Fibroblast of mammary gland (primary cell): ENCODE measurements around the gene CDS1.
A peak's percentile ranks its signal among the peaks of the same experiment; 100 is the strongest.

Source experiments
- DNase-seq: peaks from one replicate; pipeline ENCODE4 v3.0.0-alpha.2; 2010; ENCODE audit warnings: low read depth
- H3K4me3 ChIP-seq: 2 replicates; pipeline ENCODE4 v1.5.1; 2011; ENCODE audit warnings: low read depth, mild to moderate bottlenecking, low read length, moderate library complexity; ENCODE audit not compliant: control insufficient read depth
- TF ChIP-seq, protein P1 (sequence below): conservative IDR thresholded peaks from 2 replicates; pipeline ENCODE4 v1.5.1; 2011; ENCODE audit warnings: low read depth, low read length, inconsistent platforms; ENCODE audit not compliant: control insufficient read depth, insufficient read depth

Gene CDS1

DNA sequence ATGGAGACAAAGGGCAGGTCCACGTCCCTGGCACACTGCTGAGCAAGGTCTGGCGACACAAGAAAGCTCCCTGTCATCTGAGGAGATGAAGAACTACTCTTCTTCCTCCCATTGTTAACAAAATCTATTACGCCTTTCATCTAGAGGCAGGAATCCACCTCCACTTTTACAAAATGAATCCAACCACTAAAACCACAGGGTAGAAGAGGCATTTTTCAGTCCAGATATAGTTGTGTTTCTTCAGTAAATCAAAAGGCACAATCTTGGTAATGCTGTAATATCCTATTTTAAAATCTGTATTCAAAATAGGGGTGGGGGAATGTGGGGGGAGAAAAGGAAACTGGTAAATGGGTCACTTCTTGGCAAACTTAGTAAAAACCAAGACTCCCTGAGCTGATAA, 101.4 kb downstream of the CDS1 start:
- no peak overlapping the region for H3K4me3 ChIP-seq
- TF ChIP-seq, protein P1, sequence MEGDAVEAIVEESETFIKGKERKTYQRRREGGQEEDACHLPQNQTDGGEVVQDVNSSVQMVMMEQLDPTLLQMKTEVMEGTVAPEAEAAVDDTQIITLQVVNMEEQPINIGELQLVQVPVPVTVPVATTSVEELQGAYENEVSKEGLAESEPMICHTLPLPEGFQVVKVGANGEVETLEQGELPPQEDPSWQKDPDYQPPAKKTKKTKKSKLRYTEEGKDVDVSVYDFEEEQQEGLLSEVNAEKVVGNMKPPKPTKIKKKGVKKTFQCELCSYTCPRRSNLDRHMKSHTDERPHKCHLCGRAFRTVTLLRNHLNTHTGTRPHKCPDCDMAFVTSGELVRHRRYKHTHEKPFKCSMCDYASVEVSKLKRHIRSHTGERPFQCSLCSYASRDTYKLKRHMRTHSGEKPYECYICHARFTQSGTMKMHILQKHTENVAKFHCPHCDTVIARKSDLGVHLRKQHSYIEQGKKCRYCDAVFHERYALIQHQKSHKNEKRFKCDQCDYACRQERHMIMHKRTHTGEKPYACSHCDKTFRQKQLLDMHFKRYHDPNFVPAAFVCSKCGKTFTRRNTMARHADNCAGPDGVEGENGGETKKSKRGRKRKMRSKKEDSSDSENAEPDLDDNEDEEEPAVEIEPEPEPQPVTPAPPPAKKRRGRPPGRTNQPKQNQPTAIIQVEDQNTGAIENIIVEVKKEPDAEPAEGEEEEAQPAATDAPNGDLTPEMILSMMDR: no peak
- DNase-seq: no peak

DNA sequence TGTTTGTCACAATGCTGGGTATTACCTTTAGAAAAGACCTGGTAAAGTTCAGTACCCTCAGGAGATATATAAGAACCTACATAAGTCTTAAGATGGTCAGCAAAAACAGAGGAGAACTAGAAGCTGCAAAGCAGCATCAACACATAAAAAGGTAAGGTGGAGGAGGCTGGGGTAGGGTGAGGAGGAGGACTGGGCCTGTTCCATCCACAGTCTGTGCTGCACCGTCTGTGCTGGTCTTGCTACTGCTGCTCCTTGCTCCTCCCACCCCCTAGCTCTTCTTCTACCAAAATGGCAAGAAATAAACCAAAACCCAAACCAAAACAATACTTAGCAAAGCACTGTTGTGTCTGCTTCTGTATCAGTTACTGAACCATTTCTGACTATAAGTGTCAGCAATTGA, 102.2 kb downstream of the CDS1 start:
- no peak overlapping the region for H3K4me3 ChIP-seq
- TF ChIP-seq, protein P1: no peak
- no peak for DNase-seq

DNA sequence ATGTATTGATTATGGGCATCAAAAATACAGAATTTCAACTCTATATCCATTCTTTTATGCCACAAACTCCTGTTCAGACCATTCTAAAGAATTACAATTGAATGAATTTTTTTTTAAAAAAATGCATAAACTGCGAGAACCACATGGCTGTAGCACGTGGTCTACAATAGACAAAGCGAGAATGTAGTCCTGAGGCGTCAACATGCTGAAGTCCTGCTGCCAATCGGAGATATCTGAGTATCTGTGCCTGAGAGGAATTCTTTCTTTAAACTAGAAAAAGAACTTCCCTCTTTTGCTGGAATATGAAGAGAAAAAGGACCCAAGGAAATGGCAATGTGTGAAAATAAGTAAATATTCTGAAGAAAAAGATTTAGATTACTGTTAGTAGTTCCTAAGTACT, 105.7 kb downstream of the CDS1 start:
- DNase-seq: no peak
- TF ChIP-seq, protein P1: no peak
- no peak overlapping the region for H3K4me3 ChIP-seq

DNA sequence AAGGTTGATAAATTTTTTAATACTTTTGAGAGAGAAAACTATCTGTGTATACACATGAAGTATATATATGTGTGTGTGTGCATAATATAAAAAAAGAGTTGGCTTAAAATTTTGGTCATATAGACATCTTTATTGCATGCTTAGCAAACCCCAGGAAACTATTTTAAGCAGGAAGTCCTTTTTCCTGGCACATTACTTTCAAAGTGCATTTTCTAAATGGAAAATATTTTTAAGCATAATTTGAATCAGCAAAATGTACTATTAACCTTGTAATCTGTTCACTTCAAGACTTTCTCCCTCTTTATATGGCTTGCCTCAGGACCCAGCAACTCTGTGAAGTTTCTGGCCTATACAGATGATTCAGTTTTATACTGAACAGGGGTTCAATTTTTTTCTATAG, 106.3 kb downstream of the CDS1 start:
- TF ChIP-seq, protein P1: no peak
- no peak overlapping the region for H3K4me3 ChIP-seq
- DNase-seq: no peak

DNA sequence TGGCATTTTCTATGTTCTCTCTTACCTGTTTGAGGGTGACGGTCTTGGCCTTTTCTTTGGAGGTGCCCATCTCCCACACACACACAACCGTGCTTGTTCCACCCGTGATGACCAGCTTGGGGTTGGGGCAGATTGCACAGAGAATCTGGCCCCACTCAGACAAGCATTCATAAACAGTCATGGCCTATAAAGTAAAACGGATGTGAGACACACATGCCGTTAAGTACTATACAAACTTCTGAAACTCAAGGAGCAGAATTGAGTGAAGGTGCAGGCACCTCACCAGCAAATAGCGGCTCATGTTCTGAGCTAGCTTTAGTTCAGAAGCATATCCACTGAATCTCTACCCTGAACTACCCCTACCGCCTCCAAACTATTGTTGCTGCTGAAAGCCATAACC, 107.6 kb downstream of the CDS1 start:
- H3K4me3 ChIP-seq: no peak overlapping the region
- DNase-seq: no peak
- TF ChIP-seq, protein P1: no peak

DNA sequence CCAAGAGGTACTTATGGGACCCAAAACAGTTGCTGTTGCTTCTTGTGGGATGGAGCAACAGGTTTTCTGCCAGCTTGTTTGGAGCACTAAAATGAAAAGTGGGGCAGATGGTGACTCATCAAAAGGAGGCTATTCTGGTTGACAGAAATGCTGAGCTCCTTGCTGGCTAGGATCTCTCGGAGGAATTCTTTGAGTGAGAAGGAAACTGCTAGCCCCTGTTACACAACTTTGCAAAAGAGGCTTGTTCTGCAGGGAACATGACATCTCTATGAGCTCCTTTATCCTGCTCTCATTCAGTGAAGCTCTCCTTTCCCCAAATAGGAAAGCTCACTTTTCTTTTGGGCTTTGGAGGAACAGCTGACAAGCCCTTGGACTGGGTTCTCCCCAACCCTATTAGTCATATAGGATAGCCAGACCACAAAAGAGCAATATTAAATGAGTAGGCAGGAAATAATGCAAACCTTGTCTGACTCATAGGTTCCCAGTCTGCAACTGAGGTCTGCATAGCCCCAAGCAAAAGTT, 108.3 kb downstream of the CDS1 start:
- peak; percentile 97 for DNase-seq
- TF ChIP-seq, protein P1: no peak
- no peak overlapping the region for H3K4me3 ChIP-seq

DNA sequence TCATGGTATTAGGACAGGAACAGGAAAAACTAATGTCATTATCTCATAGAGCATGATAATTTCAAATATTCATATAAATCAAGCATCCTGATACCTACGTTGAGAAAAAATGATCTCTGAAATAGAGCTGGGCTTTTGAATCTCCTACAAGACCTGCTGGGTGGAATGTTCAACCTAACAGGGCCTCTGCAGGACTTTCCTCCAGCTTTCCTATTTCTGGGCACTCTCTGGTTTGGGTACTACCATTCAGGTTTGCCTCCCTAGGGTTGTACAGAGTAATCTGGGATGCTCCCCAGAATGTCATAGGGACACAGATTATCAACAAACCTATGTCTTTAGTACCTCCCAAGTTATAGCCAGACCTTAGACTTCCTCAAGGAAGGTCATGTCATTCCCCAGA, 108.9 kb downstream of the CDS1 start:
- DNase-seq: no peak
- no peak overlapping the region for H3K4me3 ChIP-seq
- TF ChIP-seq, protein P1: no peak
